HEK293 (cell line): ENCODE measurements around the gene NCKAP5.

Experiments used
- CTCF ChIA-PET: fragments of 350-600 bp; formaldehyde crosslinking; extraction: SDS; loops from one replicate; lab custom pipeline; 2021; ENCODE audit warnings: antibody characterized with exemption; lab: Yijun Ruan, JAX
- POLR2A ChIA-PET: fragments of 300-600 bp; formaldehyde crosslinking; extraction: SDS; loops from one replicate; lab custom pipeline; 2020; ENCODE audit warnings: antibody characterized with exemption, inconsistent platforms; lab: Yijun Ruan, JAX
- H3K27ac ChIP-seq: fragments of 200-500 bp; sonication (Bioruptor generic); 2 replicates; pipeline ENCODE4 v1.5.1; 2014; ENCODE audit warnings: low read depth, low read length, control low read depth, inconsistent platforms; ENCODE audit errors: extremely low read depth
- H3K36me3 ChIP-seq, 2 experiments: fragments of 200-500 bp in 1 of 2; sonication (Bioruptor generic) in 1 of 2; 1 replicate in 1 of 2; 2 replicates in 1 of 2; pipeline ENCODE4 v1.5.1; 2014 to 2017; ENCODE audit warnings: inconsistent platforms in 2 of 2, low read length in 2 of 2; ENCODE audit not compliant: control insufficient read depth in 2 of 2, insufficient read depth in 1 of 2
- H3K4me1 ChIP-seq: fragments of 200-500 bp; sonication (Bioruptor generic); 2 replicates; pipeline ENCODE4 v1.5.1; 2014; ENCODE audit warnings: mild to moderate bottlenecking, low read length, inconsistent platforms; ENCODE audit not compliant: control insufficient read depth, insufficient read depth
- H3K4me3 ChIP-seq: 2 replicates; pipeline ENCODE4 v1.5.1; 2011; ENCODE audit warnings: low read depth, mild to moderate bottlenecking, control low read depth, low read length, moderate library complexity
- H3K9me3 ChIP-seq: fragments of 200-500 bp; sonication (Bioruptor generic); 2 replicates; pipeline ENCODE4 v1.5.1; 2014; ENCODE audit warnings: low read depth, low read length, inconsistent platforms; ENCODE audit not compliant: control insufficient read depth, insufficient read depth
- GLIS1 ChIP-seq: fragments of 450-650 bp; formaldehyde crosslinking; IDR thresholded peaks from 2 replicates; pipeline ENCODE4 v1.5.1; 2016; ENCODE audit warnings: missing biosample characterization, missing genetic modification characterization
- HOXA7 ChIP-seq: sonication (generic); formaldehyde crosslinking; IDR thresholded peaks from 2 replicates; pipeline ENCODE4 v1.8.1; 2022; ENCODE audit warnings: missing genetic modification reagents, borderline replicate concordance
- KLF9 ChIP-seq: fragments of 450-650 bp; formaldehyde crosslinking; IDR thresholded peaks from 2 replicates; pipeline ENCODE4 v1.5.1; 2016; ENCODE audit warnings: missing biosample characterization, missing genetic modification characterization, low read depth
- REPIN1 ChIP-seq: fragments of 450-650 bp; formaldehyde crosslinking; IDR thresholded peaks from 2 replicates; pipeline ENCODE4 v1.5.1; 2017; ENCODE audit warnings: missing biosample characterization, missing genetic modification characterization, low read depth
- ZBTB17 ChIP-seq: fragments of 450-650 bp; formaldehyde crosslinking; IDR thresholded peaks from 2 replicates; pipeline ENCODE4 v1.5.1; 2016; ENCODE audit warnings: missing biosample characterization, missing genetic modification characterization
- ZFP3 ChIP-seq: fragments of 450-650 bp; formaldehyde crosslinking; IDR thresholded peaks from 2 replicates; pipeline ENCODE4 v1.5.1; 2016; ENCODE audit warnings: low read depth, missing biosample characterization, missing genetic modification characterization
- ZNF114 ChIP-seq: fragments of 450-650 bp; formaldehyde crosslinking; IDR thresholded peaks from 2 replicates; pipeline ENCODE4 v1.5.0; 2017; ENCODE audit warnings: missing biosample characterization, missing genetic modification characterization
- ZNF174 ChIP-seq: fragments of 450-650 bp; formaldehyde crosslinking; IDR thresholded peaks from 2 replicates; pipeline ENCODE4 v1.5.0; 2017; ENCODE audit warnings: missing biosample characterization, mild to moderate bottlenecking, missing genetic modification characterization
- ZNF2 ChIP-seq: fragments of 450-650 bp; formaldehyde crosslinking; IDR thresholded peaks from 2 replicates; pipeline ENCODE4 v1.5.1; 2016; ENCODE audit warnings: missing biosample characterization, missing genetic modification characterization
- ZNF354C ChIP-seq: fragments of 450-650 bp; formaldehyde crosslinking; IDR thresholded peaks from 2 replicates; pipeline ENCODE4 v1.5.1; 2016; ENCODE audit warnings: missing biosample characterization, missing genetic modification characterization, low read depth, borderline replicate concordance
- ZNF416 ChIP-seq: fragments of 450-650 bp; formaldehyde crosslinking; IDR thresholded peaks from 2 replicates; pipeline ENCODE4 v1.5.1; 2016; ENCODE audit warnings: missing biosample characterization, missing genetic modification characterization
- ZNF426 ChIP-seq: fragments of 450-650 bp; formaldehyde crosslinking; IDR thresholded peaks from 2 replicates; pipeline ENCODE4 v1.5.1; 2017; ENCODE audit warnings: missing biosample characterization, missing genetic modification characterization, mild to moderate bottlenecking, inconsistent platforms, moderate library complexity
- ZNF473 ChIP-seq: fragments of 450-650 bp; formaldehyde crosslinking; IDR thresholded peaks from 2 replicates; pipeline ENCODE4 v1.5.1; 2017; ENCODE audit warnings: missing biosample characterization, missing genetic modification characterization
- ZNF513 ChIP-seq: fragments of 450-650 bp; IDR thresholded peaks from 2 replicates; pipeline ENCODE4 v1.5.1; 2018; ENCODE audit warnings: missing biosample characterization, missing genetic modification characterization
- ZNF600 ChIP-seq: fragments of 450-650 bp; formaldehyde crosslinking; IDR thresholded peaks from 2 replicates; pipeline ENCODE4 v1.5.1; 2016; ENCODE audit warnings: missing biosample characterization, missing genetic modification characterization
- ZNF664 ChIP-seq: fragments of 450-650 bp; formaldehyde crosslinking; IDR thresholded peaks from 2 replicates; pipeline ENCODE4 v1.5.1; 2016; ENCODE audit warnings: missing biosample characterization, missing genetic modification characterization
- ZNF76 ChIP-seq: fragments of 450-650 bp; formaldehyde crosslinking; IDR thresholded peaks from 2 replicates; pipeline ENCODE4; 2016; ENCODE audit warnings: low read depth, missing biosample characterization, missing genetic modification characterization, borderline replicate concordance
- ZNF843 ChIP-seq: fragments of 450-650 bp; formaldehyde crosslinking; IDR thresholded peaks from 2 replicates; pipeline ENCODE4 v1.5.1; 2016; ENCODE audit warnings: missing biosample characterization, missing genetic modification characterization
- ZSCAN16 ChIP-seq: fragments of 450-650 bp; formaldehyde crosslinking; IDR thresholded peaks from 2 replicates; pipeline ENCODE4 v1.5.1; 2016; ENCODE audit warnings: missing biosample characterization, missing genetic modification characterization
- TF ChIP-seq, protein P1 (sequence below): fragments of 450-650 bp; formaldehyde crosslinking; IDR thresholded peaks from 2 replicates; pipeline ENCODE4 v1.5.1; 2017; ENCODE audit warnings: missing biosample characterization, mild to moderate bottlenecking, missing genetic modification characterization, moderate library complexity
- TF ChIP-seq, protein P2 (sequence below): fragments of 450-650 bp; formaldehyde crosslinking; IDR thresholded peaks from 2 replicates; pipeline ENCODE4 v1.5.1; 2016; ENCODE audit warnings: missing biosample characterization, missing genetic modification characterization
- TF ChIP-seq, protein P3 (sequence below): fragments of 450-650 bp; formaldehyde crosslinking; IDR thresholded peaks from 2 replicates; pipeline ENCODE4 v1.5.1; 2016; ENCODE audit warnings: missing biosample characterization, missing genetic modification characterization

NCKAP5 gene

DNA sequence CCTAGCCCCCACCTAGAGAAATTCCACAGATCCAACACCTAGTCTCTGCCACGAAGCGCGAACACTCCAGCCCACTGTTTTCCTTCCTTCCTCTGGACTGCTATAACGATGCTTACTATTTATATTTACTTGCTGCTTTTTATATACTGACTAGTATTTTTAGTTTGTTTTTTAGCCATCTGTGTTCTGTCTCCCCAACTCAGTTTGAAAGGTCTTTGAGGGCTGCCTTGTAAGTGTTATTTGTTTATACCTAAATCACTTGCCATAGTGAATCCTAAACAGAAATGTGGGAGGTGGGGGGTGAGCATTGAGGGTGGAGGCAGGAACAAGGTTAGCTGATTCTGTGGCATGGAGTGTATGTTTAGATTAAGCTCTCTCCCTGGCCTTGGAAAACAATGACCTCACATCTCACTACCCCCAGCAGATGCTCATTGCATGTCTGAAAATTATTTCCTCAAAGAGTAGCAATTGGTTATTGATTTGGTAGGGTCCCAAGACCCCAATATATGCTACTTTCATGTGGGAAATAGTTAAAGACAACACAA is 1.1 kb upstream of the NCKAP5 start:
- POLR2A ChIA-PET: no interaction called here
- H3K4me3 ChIP-seq: no peak overlapping the region
- no peak for TF ChIP-seq ZNF600 (tag by site-specific recombination)
- peak; percentile 35; the same call in 1 of the 2 replicates for TF ChIP-seq GLIS1 (tag by site-specific recombination)
- TF ChIP-seq, all 188 proteins: peak for 1
- CTCF ChIA-PET: interaction anchor here (0.7 to 1.4 kb wide), 2 partner anchors 10 to 308 kb away, joined by 3 read pairs; no protein-coding TSS in a partner anchor
- peaks cover 6% of the 10 kb centered on the region for H3K4me1 ChIP-seq
- H3K36me3 ChIP-seq: no peaks in the 10 kb centered on the region
- H3K27ac ChIP-seq: no peak overlapping the region
- no peaks in the 10 kb centered on the region for H3K9me3 ChIP-seq

DNA sequence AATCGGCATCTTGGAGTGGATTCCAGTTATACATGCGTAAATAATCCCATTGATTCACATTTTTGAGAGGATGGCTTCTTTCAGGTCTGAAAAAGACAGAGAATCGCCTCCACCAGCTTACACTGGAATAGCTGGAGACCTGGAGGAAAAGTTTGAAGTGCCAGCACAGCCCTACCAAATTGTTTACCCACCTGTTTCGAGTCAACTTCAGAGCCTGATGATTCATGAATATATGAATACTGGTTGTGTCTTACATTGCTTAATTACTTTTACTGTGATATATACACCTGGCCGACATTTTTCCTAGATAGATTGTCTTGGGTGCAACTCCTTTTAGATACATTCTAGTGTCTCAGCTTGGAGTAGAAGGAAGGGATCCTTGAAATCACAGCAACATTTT is 335 bp upstream of the NCKAP5 start:
- ChIA-PET POLR2A (no interaction called here), CTCF (interaction anchor here (0.7 to 2.3 kb wide), 3 partner anchors 9 to 307 kb away, joined by 3 to 9 read pairs (median 3); no protein-coding TSS in a partner anchor)
- no peaks in the 10 kb centered on the region for H3K36me3 ChIP-seq
- H3K9me3 ChIP-seq: no peaks in the 10 kb centered on the region
- peaks cover 6% of the 10 kb centered on the region for H3K4me1 ChIP-seq
- H3K4me3 ChIP-seq: peak overlapping the region; percentile 37
- 0 out of 2 replicates have a peak, but pooled peaks have one; percentile 25 for TF ChIP-seq ZNF513
- TF ChIP-seq ZNF416 (tag by site-specific recombination): no peak
- TF ChIP-seq ZNF426 (tag by site-specific recombination): no peak
- TF ChIP-seq ZBTB17: 0 out of 2 replicates have a peak, but pooled peaks have one; percentile 16
- TF ChIP-seq HOXA7 (CRISPR knock-in tag): no peak
- TF ChIP-seq, protein P1, sequence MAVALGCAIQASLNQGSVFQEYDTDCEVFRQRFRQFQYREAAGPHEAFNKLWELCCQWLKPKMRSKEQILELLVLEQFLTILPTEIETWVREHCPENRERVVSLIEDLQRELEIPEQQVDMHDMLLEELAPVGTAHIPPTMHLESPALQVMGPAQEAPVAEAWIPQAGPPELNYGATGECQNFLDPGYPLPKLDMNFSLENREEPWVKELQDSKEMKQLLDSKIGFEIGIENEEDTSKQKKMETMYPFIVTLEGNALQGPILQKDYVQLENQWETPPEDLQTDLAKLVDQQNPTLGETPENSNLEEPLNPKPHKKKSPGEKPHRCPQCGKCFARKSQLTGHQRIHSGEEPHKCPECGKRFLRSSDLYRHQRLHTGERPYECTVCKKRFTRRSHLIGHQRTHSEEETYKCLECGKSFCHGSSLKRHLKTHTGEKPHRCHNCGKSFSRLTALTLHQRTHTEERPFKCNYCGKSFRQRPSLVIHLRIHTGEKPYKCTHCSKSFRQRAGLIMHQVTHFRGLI (tag by site-specific recombination): peak; percentile 49; the same call in 1 of the 2 replicates
- no peak for TF ChIP-seq ZFP3 (tag by site-specific recombination)
- TF ChIP-seq ZSCAN16 (tag by site-specific recombination): no peak
- H3K27ac ChIP-seq: no peak overlapping the region

GRCh38 chr2:133562558-133562957 is 5.7 kb downstream of the NCKAP5 start:
- CTCF ChIA-PET: interaction anchor here (0.5 to 3.5 kb wide), 5 partner anchors 79 to 1214 kb away, joined by 3 to 20 read pairs (median 4); no protein-coding TSS in a partner anchor
- no peak for TF ChIP-seq GLIS1 (tag by site-specific recombination)
- TF ChIP-seq KLF9: no peak
- no peak for TF ChIP-seq ZNF354C (tag by site-specific recombination)
- TF ChIP-seq REPIN1 (tag by site-specific recombination): no peak
- TF ChIP-seq, protein P2, sequence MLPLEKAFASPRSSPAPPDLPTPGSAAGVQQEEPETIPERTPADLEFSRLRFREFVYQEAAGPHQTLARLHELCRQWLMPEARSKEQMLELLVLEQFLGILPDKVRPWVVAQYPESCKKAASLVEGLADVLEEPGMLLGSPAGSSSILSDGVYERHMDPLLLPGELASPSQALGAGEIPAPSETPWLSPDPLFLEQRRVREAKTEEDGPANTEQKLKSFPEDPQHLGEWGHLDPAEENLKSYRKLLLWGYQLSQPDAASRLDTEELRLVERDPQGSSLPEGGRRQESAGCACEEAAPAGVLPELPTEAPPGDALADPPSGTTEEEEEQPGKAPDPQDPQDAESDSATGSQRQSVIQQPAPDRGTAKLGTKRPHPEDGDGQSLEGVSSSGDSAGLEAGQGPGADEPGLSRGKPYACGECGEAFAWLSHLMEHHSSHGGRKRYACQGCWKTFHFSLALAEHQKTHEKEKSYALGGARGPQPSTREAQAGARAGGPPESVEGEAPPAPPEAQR (tag by site-specific recombination): no peak
- no peak for TF ChIP-seq ZNF473 (tag by site-specific recombination)
- TF ChIP-seq ZNF76 (tag by site-specific recombination): no peak
- TF ChIP-seq ZNF174: no peak
- no peak for TF ChIP-seq ZNF114 (tag by site-specific recombination)
- TF ChIP-seq ZNF664 (tag by site-specific recombination): no peak
- TF ChIP-seq ZNF843 (tag by site-specific recombination): no peak
- TF ChIP-seq, protein P3, sequence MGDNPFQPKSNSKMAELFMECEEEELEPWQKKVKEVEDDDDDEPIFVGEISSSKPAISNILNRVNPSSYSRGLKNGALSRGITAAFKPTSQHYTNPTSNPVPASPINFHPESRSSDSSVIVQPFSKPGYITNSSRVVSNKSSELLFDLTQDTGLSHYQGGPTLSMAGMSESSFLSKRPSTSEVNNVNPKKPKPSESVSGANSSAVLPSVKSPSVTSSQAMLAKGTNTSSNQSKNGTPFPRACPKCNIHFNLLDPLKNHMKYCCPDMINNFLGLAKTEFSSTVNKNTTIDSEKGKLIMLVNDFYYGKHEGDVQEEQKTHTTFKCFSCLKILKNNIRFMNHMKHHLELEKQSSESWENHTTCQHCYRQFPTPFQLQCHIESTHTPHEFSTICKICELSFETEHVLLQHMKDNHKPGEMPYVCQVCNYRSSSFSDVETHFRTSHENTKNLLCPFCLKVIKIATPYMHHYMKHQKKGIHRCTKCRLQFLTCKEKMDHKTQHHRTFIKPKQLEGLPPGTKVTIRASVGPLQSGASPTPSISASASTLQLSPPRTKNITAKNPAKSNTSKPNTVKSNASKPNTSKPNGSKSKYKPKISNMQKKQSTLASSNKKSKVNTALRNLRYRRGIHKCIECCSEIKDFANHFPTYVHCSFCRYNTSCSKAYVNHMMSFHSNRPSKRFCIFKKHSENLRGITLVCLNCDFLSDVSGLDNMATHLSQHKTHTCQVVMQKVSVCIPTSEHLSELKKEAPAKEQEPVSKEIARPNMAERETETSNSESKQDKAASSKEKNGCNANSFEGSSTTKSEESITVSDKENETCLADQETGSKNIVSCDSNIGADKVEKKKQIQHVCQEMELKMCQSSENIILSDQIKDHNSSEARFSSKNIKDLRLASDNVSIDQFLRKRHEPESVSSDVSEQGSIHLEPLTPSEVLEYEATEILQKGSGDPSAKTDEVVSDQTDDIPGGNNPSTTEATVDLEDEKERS (tag by site-specific recombination): no peak
- no peak for TF ChIP-seq ZNF2 (tag by site-specific recombination)

More at GRCh38 chr2:133562558-133562957, 5.7 kb downstream of the NCKAP5 start:
- Histone ChIP-seq H3K4me1 (peaks cover under 1% of the 10 kb centered on the region; the same call in 1 of the 2 replicates), H3K4me3 (no peak overlapping the region), H3K9me3 (no peaks in the 10 kb centered on the region), H3K36me3 (no peaks in the 10 kb centered on the region), H3K27ac (no peak overlapping the region)
- POLR2A ChIA-PET: no interaction called here
